Measurements from ENCODE around the gene MYH9. TPM values are rescaled to one million over a fixed set of nuclear protein-coding genes. Genes with fewer than 3 reads are reported as not detected.
"Not testable (repeated sequence)": the region's sequence is repeated elsewhere in the genome, so short reads cannot be mapped to it uniquely, and the experiment has no call there.

MYH9 gene
- total RNA-seq, 4 donors from 2014 or later: 241 to 387 (median 358) TPM

- H3K4me3 ChIP-seq: no peak overlapping the region
- 87% methylated on average over 13 of the region's 13 CpGs for WGBS
- no peaks in the 10 kb centered on the region for H3K36me3 ChIP-seq
- no peaks in the 10 kb centered on the region for H3K27me3 ChIP-seq
- TF ChIP-seq POLR2A (IDR thresholded peaks at IDR 0.05; ENCODE audit: low read depth) (no peak), EP300 (IDR thresholded peaks at IDR 0.05) (no peak), POLR2AphosphoS5 (IDR thresholded peaks at IDR 0.05) (peak in 1 of 2 donors; percentile 7)
- TF ChIP-seq, protein P1, sequence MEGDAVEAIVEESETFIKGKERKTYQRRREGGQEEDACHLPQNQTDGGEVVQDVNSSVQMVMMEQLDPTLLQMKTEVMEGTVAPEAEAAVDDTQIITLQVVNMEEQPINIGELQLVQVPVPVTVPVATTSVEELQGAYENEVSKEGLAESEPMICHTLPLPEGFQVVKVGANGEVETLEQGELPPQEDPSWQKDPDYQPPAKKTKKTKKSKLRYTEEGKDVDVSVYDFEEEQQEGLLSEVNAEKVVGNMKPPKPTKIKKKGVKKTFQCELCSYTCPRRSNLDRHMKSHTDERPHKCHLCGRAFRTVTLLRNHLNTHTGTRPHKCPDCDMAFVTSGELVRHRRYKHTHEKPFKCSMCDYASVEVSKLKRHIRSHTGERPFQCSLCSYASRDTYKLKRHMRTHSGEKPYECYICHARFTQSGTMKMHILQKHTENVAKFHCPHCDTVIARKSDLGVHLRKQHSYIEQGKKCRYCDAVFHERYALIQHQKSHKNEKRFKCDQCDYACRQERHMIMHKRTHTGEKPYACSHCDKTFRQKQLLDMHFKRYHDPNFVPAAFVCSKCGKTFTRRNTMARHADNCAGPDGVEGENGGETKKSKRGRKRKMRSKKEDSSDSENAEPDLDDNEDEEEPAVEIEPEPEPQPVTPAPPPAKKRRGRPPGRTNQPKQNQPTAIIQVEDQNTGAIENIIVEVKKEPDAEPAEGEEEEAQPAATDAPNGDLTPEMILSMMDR (IDR thresholded peaks at IDR 0.05): no peak
- intact Hi-C loops (cut with DNase I): loop anchor here (10.0 kb wide), 1 partner anchor 47 kb away; no protein-coding TSS in a partner anchor
- no peak overlapping the region for H3K27ac ChIP-seq (replicated peaks in 1 of 4)
- no peaks in the 10 kb centered on the region for H3K9me3 ChIP-seq
- DNase-seq (ENCODE audit: extremely low spot score): no peak
- peaks cover 0 to 4% (median 0%) of the 10 kb centered on the region in 4 donors for H3K4me1 ChIP-seq
These were observed 9.6 kb upstream of the MYH9 start for GRCh38 chr22:36397131-36398093.

DNA sequence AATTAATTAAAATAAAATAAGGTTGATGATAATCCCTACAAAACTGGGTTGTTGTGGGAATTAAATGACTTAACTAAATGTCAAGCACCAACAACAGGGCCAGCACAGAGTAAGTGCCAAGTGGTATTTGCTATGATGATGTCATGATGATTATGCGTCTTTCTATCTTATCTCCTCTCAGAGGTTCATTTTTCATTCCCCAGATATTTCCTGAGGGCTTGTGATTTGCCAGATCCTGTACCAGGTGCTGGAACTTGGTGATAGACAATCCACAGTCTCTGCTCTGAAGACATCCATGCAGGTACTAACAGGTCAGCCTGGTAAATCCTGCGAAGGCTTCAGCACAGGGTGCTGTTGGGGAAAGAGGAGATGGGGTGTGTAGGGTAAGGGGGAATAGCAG is 8.1 kb upstream of the MYH9 start:
- TF ChIP-seq POLR2AphosphoS5 (IDR thresholded peaks at IDR 0.05) (no peak), EP300 (IDR thresholded peaks at IDR 0.05) (no peak), POLR2A (IDR thresholded peaks at IDR 0.05; ENCODE audit: low read depth) (no peak)
- TF ChIP-seq, protein P1 (IDR thresholded peaks at IDR 0.05): no peak
- 67% methylated on average over 2 of the region's 2 CpGs for WGBS
- Histone ChIP-seq H3K27ac (replicated peaks in 1 of 4) (no peak overlapping the region), H3K27me3 (no peaks in the 10 kb centered on the region), H3K36me3 (no peaks in the 10 kb centered on the region), H3K4me1 (peaks cover 0 to 6% (median 2%) of the 10 kb centered on the region in 4 donors), H3K9me3 (no peaks in the 10 kb centered on the region), H3K4me3 (no peak overlapping the region)
- intact Hi-C loops (cut with DNase I): loop anchor here (10.0 kb wide), 1 partner anchor 49 kb away; no protein-coding TSS in a partner anchor
- DNase-seq (ENCODE audit: extremely low spot score): no peak

- H3K4me3 ChIP-seq: no peak overlapping the region
- 88% methylated on average over 12 of the region's 12 CpGs for WGBS
- no peak for DNase-seq (ENCODE audit: extremely low spot score)
- intact Hi-C loops (cut with DNase I): loop anchor here (10.0 kb wide), 1 partner anchor 50 kb away; no protein-coding TSS in a partner anchor
- no peaks in the 10 kb centered on the region for H3K36me3 ChIP-seq
- TF ChIP-seq POLR2A (IDR thresholded peaks at IDR 0.05; ENCODE audit: low read depth): no peak
- no peak for TF ChIP-seq POLR2AphosphoS5 (IDR thresholded peaks at IDR 0.05)
- TF ChIP-seq, protein P1 (IDR thresholded peaks at IDR 0.05): no peak
- TF ChIP-seq EP300 (IDR thresholded peaks at IDR 0.05): no peak
- no peaks in the 10 kb centered on the region for H3K9me3 ChIP-seq
- H3K4me1 ChIP-seq: peaks cover 0 to 8% (median 2%) of the 10 kb centered on the region in 4 donors
- H3K27ac ChIP-seq (replicated peaks in 1 of 4): no peak overlapping the region
- H3K27me3 ChIP-seq: no peaks in the 10 kb centered on the region
These were observed 7.5 kb upstream of the MYH9 start for GRCh38 chr22:36395055-36395849.

- intact Hi-C loops (cut with DNase I): loop anchor here (10.0 kb wide), 1 partner anchor 53 kb away; no protein-coding TSS in a partner anchor
- H3K27ac ChIP-seq (replicated peaks in 1 of 4): no peak overlapping the region
- 89% methylated on average over 3 of the region's 3 CpGs for WGBS
These were observed 3.9 kb upstream of the MYH9 start for GRCh38 chr22:36391638-36392037.

GRCh38 chr22:36389122-36389521 is 1.4 kb upstream of the MYH9 start:
- intact Hi-C loops (cut with DNase I): loop anchor here (5.0 kb wide), 1 partner anchor 78 kb away; no protein-coding TSS in a partner anchor

More at GRCh38 chr22:36391638-36392037, 3.9 kb upstream of the MYH9 start:
- Histone ChIP-seq H3K9me3 (no peaks in the 10 kb centered on the region), H3K4me3 (no peak overlapping the region), H3K36me3 (no peaks in the 10 kb centered on the region), H3K27me3 (no peaks in the 10 kb centered on the region), H3K4me1 (peaks cover 0 to 19% (median 11%) of the 10 kb centered on the region in 4 donors)
- TF ChIP-seq, protein P1 (IDR thresholded peaks at IDR 0.05): no peak
- TF ChIP-seq POLR2AphosphoS5 (IDR thresholded peaks at IDR 0.05) (no peak), EP300 (IDR thresholded peaks at IDR 0.05) (no peak), POLR2A (IDR thresholded peaks at IDR 0.05; ENCODE audit: low read depth) (no peak)
- DNase-seq (ENCODE audit: extremely low spot score): no peak

More at GRCh38 chr22:36389122-36389521, 1.4 kb upstream of the MYH9 start:
- Histone ChIP-seq H3K4me1 (peaks cover 4 to 39% (median 25%) of the 10 kb centered on the region in 4 donors), H3K4me3 (peak overlapping the region; percentile 60 to 94 (median 75)), H3K27ac (replicated peaks in 1 of 4) (peak overlapping the region; percentile 82 to 100 (median 97))
- not testable (repeated sequence) for H3K27me3 ChIP-seq; H3K36me3 ChIP-seq; H3K9me3 ChIP-seq; DNase-seq (ENCODE audit: extremely low spot score)
- WGBS: 80% methylated on average over 14 of the region's 14 CpGs

All from esophagus muscularis mucosa (tissue), 4 donors.